ENCODE data around the gene KCNMA1.

GRCh38 chr10:77027576-77027975 is 610.0 kb downstream of the KCNMA1 start:
- TF ChIP-seq SUZ12 (IDR thresholded peaks at IDR 0.05; ENCODE audit: extremely low read depth, insufficient read depth, insufficient read length) (no peak), ZNF274 (IDR thresholded peaks at IDR 0.05; ENCODE audit: low read depth, low read length) (no peak)

Measured in NT2/D1 (cell line).